A673 (cell line): ENCODE data around the gene SERINC2.

Experiments
- CTCF ChIP-seq: fragments of 300-800, 200-600 bp; sonication (generic); conservative IDR thresholded peaks from 2 replicates; pipeline ENCODE4 v1.5.1; 2017; ENCODE audit warnings: low read depth, mild to moderate bottlenecking, antibody characterized with exemption, low read length, moderate library complexity, mixed read lengths
- EZH2 ChIP-seq: fragments of 200-600 bp; sonication (generic); IDR thresholded peaks from 2 replicates; pipeline ENCODE4 v1.6.1; 2017; ENCODE audit warnings: borderline replicate concordance, low read depth, mild to moderate bottlenecking, mixed read lengths, antibody characterized with exemption, low read length; ENCODE audit not compliant: poor library complexity, severe bottlenecking

DNA sequence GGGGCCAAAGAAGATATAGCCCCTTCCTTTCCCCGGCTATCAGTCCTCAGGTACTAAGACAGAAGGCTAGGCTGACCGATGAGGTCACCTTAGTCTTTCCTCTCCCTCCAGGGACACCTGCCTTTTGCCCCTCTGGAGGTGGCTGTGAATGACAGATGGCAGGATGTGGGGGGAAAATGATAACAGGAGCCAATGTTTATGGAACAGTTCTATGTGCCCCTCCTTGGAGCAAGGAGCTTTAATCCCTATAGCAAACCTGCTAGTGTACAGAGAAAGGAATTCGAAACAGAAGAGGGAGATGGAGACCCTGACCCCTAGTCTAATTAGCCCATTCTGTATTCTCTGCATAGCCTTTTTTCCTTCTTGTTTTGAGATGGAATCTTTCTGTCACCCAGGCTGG, 28.1 kb downstream of the SERINC2 start:
- TF ChIP-seq CTCF (no peak), EZH2 (no peak)
